Measurements from ENCODE around the gene ANKH. TPM values are rescaled to one million over a fixed set of nuclear protein-coding genes. Genes with fewer than 3 reads are reported as not detected.
"Not testable (repeated sequence)": the region's sequence is repeated elsewhere in the genome, so short reads cannot be mapped to it uniquely, and the experiment has no call there.

ANKH gene
- polyA plus RNA-seq, 1 donor from 2014 or later = 9.9 TPM

DNA sequence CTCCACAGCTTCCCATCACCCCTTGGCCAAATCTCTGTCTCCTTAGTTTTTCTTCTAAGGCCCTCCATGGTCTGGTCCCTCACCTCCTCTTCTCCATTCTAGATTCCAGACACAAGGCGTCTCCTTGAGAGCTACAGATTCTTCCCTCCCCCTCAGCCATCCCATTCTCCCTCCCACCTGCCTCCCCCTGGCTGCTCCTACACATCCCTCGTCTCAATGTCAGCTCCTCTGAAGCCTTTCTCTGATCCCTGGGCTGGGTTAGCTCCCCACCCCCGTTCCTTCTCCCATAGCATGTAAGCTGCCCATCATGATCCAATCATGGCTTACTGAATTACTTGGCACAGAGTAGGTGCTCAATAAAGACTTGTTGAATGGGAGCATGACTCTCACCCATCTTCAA, 69.0 kb downstream of the ANKH start:
- Histone ChIP-seq H3K79me2 (replicated peaks; ENCODE audit: insufficient read depth, low read length) (no peaks in the 10 kb centered on the region), H3K4me2 (ENCODE audit: low read length) (no peak overlapping the region), H3K4me3 (ENCODE audit: low read length) (no peak overlapping the region), H3K9ac (ENCODE audit: low read length) (no peak overlapping the region), H4K20me1 (ENCODE audit: insufficient read depth) (no peaks in the 10 kb centered on the region), H3F3A (ENCODE audit: insufficient read depth, low read length, poor library complexity, severe bottlenecking) (no peaks in the 10 kb centered on the region), H3K36me3 (ENCODE audit: insufficient read depth, low read length) (no peaks in the 10 kb centered on the region), H3K9me2 (ENCODE audit: insufficient read depth, low read length) (no peaks in the 10 kb centered on the region), H3K27ac (ENCODE audit: low read length) (no peak overlapping the region), H3K27me3 (ENCODE audit: insufficient read depth, low read depth, low read length) (no peaks in the 10 kb centered on the region), H3K9me3 (ENCODE audit: low read length) (no peaks in the 10 kb centered on the region), H2AFZ (ENCODE audit: low read depth, low read length) (no peak overlapping the region)
- TF ChIP-seq MXI1 (conservative IDR thresholded peaks at IDR 0.05; ENCODE audit: poor library complexity, severe bottlenecking) (no peak), EP300 (conservative IDR thresholded peaks at IDR 0.05; ENCODE audit: poor library complexity, severe bottlenecking) (no peak), SMC3 (conservative IDR thresholded peaks at IDR 0.05; ENCODE audit: poor library complexity) (no peak), RAD21 (conservative IDR thresholded peaks at IDR 0.05) (no peak), EZH2 (IDR thresholded peaks at IDR 0.05; ENCODE audit: borderline replicate concordance, insufficient read depth, low read length, poor library complexity, severe bottlenecking) (no peak), POLR2AphosphoS5 (IDR thresholded peaks at IDR 0.05) (no peak), TAF1 (IDR thresholded peaks at IDR 0.05; ENCODE audit: low read depth) (no peak)
- TF ChIP-seq, protein P1, sequence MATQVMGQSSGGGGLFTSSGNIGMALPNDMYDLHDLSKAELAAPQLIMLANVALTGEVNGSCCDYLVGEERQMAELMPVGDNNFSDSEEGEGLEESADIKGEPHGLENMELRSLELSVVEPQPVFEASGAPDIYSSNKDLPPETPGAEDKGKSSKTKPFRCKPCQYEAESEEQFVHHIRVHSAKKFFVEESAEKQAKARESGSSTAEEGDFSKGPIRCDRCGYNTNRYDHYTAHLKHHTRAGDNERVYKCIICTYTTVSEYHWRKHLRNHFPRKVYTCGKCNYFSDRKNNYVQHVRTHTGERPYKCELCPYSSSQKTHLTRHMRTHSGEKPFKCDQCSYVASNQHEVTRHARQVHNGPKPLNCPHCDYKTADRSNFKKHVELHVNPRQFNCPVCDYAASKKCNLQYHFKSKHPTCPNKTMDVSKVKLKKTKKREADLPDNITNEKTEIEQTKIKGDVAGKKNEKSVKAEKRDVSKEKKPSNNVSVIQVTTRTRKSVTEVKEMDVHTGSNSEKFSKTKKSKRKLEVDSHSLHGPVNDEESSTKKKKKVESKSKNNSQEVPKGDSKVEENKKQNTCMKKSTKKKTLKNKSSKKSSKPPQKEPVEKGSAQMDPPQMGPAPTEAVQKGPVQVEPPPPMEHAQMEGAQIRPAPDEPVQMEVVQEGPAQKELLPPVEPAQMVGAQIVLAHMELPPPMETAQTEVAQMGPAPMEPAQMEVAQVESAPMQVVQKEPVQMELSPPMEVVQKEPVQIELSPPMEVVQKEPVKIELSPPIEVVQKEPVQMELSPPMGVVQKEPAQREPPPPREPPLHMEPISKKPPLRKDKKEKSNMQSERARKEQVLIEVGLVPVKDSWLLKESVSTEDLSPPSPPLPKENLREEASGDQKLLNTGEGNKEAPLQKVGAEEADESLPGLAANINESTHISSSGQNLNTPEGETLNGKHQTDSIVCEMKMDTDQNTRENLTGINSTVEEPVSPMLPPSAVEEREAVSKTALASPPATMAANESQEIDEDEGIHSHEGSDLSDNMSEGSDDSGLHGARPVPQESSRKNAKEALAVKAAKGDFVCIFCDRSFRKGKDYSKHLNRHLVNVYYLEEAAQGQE (IDR thresholded peaks at IDR 0.05; ENCODE audit: borderline replicate concordance) = no peak
- TF ChIP-seq, protein P2, sequence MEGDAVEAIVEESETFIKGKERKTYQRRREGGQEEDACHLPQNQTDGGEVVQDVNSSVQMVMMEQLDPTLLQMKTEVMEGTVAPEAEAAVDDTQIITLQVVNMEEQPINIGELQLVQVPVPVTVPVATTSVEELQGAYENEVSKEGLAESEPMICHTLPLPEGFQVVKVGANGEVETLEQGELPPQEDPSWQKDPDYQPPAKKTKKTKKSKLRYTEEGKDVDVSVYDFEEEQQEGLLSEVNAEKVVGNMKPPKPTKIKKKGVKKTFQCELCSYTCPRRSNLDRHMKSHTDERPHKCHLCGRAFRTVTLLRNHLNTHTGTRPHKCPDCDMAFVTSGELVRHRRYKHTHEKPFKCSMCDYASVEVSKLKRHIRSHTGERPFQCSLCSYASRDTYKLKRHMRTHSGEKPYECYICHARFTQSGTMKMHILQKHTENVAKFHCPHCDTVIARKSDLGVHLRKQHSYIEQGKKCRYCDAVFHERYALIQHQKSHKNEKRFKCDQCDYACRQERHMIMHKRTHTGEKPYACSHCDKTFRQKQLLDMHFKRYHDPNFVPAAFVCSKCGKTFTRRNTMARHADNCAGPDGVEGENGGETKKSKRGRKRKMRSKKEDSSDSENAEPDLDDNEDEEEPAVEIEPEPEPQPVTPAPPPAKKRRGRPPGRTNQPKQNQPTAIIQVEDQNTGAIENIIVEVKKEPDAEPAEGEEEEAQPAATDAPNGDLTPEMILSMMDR (IDR thresholded peaks at IDR 0.05; ENCODE audit: poor library complexity, severe bottlenecking) = no peak

DNA sequence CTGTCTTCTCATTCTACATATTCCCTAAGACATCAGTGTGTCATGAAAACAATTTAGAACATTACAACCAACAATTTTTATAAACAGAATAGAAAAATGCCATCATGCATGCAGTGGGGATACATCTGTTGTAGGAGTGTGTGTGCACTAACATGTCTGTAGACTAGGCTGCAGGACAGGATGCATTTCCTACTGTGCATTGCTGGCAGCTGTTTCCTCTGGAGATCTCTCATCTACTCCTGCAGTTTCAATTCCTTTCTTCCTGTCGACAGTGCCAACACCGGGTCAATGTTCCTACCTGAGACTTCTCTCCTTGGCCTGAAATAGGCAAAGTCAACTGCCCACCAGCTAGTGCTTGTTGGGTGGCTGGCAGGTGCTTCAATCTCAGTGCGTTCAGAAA, 69.8 kb downstream of the ANKH start:
- Histone ChIP-seq H4K20me1 (ENCODE audit: insufficient read depth) (no peaks in the 10 kb centered on the region), H3K4me3 (ENCODE audit: low read length) (no peak overlapping the region), H3K27me3 (ENCODE audit: insufficient read depth, low read depth, low read length) (no peaks in the 10 kb centered on the region), H2AFZ (ENCODE audit: low read depth, low read length) (no peak overlapping the region), H3K4me2 (ENCODE audit: low read length) (no peak overlapping the region), H3K9me3 (ENCODE audit: low read length) (no peaks in the 10 kb centered on the region), H3F3A (ENCODE audit: insufficient read depth, low read length, poor library complexity, severe bottlenecking) (no peaks in the 10 kb centered on the region), H3K9me2 (ENCODE audit: insufficient read depth, low read length) (no peaks in the 10 kb centered on the region), H3K79me2 (replicated peaks; ENCODE audit: insufficient read depth, low read length) (no peaks in the 10 kb centered on the region), H3K27ac (ENCODE audit: low read length) (no peak overlapping the region), H3K9ac (ENCODE audit: low read length) (no peak overlapping the region), H3K36me3 (ENCODE audit: insufficient read depth, low read length) (no peaks in the 10 kb centered on the region)
- TF ChIP-seq EP300 (conservative IDR thresholded peaks at IDR 0.05; ENCODE audit: poor library complexity, severe bottlenecking) (no peak), MXI1 (conservative IDR thresholded peaks at IDR 0.05; ENCODE audit: poor library complexity, severe bottlenecking) (no peak), POLR2AphosphoS5 (IDR thresholded peaks at IDR 0.05) (no peak), RAD21 (conservative IDR thresholded peaks at IDR 0.05) (no peak), SMC3 (conservative IDR thresholded peaks at IDR 0.05; ENCODE audit: poor library complexity) (no peak), EZH2 (IDR thresholded peaks at IDR 0.05; ENCODE audit: borderline replicate concordance, insufficient read depth, low read length, poor library complexity, severe bottlenecking) (no peak), TAF1 (IDR thresholded peaks at IDR 0.05; ENCODE audit: low read depth) (no peak)
- TF ChIP-seq, protein P1 (IDR thresholded peaks at IDR 0.05; ENCODE audit: borderline replicate concordance) = no peak
- TF ChIP-seq, protein P2 (IDR thresholded peaks at IDR 0.05; ENCODE audit: poor library complexity, severe bottlenecking) = no peak

DNA sequence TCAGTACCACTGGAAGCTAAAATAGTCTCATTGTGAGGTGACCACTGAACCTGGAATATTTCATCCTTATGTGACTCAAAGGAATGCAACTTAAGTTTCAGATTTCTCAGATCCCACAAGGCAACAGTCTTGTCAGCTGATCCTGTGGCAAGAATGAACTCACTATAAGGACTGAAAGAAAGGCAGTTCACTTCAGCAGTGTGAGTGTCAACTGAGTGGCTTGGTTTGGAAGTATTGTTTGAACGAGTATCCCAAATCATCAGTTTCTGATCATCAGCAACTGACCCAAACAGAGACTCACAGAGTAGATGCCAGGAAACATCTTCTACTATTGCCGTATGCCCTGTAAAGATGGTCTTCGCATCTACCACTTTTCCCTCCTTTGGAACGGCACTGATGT, 74.2 kb downstream of the ANKH start:
- not testable (repeated sequence) for H3K9me3 ChIP-seq (ENCODE audit: low read length); H3K9ac ChIP-seq (ENCODE audit: low read length); H3K4me2 ChIP-seq (ENCODE audit: low read length); H4K20me1 ChIP-seq (ENCODE audit: insufficient read depth); H3K9me2 ChIP-seq (ENCODE audit: insufficient read depth, low read length); H3K4me3 ChIP-seq (ENCODE audit: low read length); H3K27me3 ChIP-seq (ENCODE audit: insufficient read depth, low read depth, low read length); H3K27ac ChIP-seq (ENCODE audit: low read length); H3K36me3 ChIP-seq (ENCODE audit: insufficient read depth, low read length); H2AFZ ChIP-seq (ENCODE audit: low read depth, low read length); H3F3A ChIP-seq (ENCODE audit: insufficient read depth, low read length, poor library complexity, severe bottlenecking); H3K79me2 ChIP-seq (replicated peaks; ENCODE audit: insufficient read depth, low read length)

All from neural cell (in vitro differentiated cells).